Transverse colon (tissue), 4 donors: ENCODE results near the gene HSPA4. TPM values are rescaled to one million over a fixed set of nuclear protein-coding genes. Genes with fewer than 3 reads are reported as not detected.

Source experiments
- DNase-seq: peaks from one replicate; pipeline ENCODE4 v3.0.0-alpha.2; 2019
- H3K27ac ChIP-seq, 4 donors: fragments of 200-600 bp; sonication (generic); 2 replicates each; pipeline ENCODE4 v1.5.1; 2016 to 2018; ENCODE audit warnings: inconsistent platforms in 4 of 4
- H3K27me3 ChIP-seq: fragments of 200-600 bp; sonication (generic); 2 replicates; pipeline ENCODE4 v1.5.1; 2017; ENCODE audit warnings: inconsistent platforms
- H3K36me3 ChIP-seq, 4 donors: fragments of 200-600 bp; sonication (generic); 2 replicates each; pipeline ENCODE4 v1.5.1; 2017 to 2019; ENCODE audit warnings: inconsistent platforms in 4 of 4
- H3K4me1 ChIP-seq, 4 donors: fragments of 200-600 bp; sonication (generic); 2 replicates each; pipeline ENCODE4 v1.5.1; 2017 to 2020; ENCODE audit warnings: inconsistent platforms in 4 of 4
- H3K4me3 ChIP-seq, 4 donors: fragments of 200-600 bp; sonication (generic); 1 replicate in 1 of 4; 2 replicates in 3 of 4; pipeline versions ENCODE4 v1.5.1 to v1.6.1; 2017 to 2019; ENCODE audit warnings: inconsistent platforms in 4 of 4
- H3K9me3 ChIP-seq, 2 donors: fragments of 200-600 bp; sonication (generic); 2 replicates each; pipeline ENCODE4 v1.5.1; 2017 to 2019; ENCODE audit warnings: inconsistent platforms in 2 of 2
- CTCF ChIP-seq, 5 experiments: fragments of 200-600 bp in 3 of 5; fragments of 450-650 bp in 2 of 5; sonication (generic) in 3 of 5; IDR thresholded peaks; 1 replicate in 2 of 5; 2 replicates in 3 of 5; pipeline ENCODE4 v1.5.1; 2016 to 2017; ENCODE audit warnings: antibody characterized with exemption in 5 of 5, inconsistent platforms in 3 of 5, mild to moderate bottlenecking in 2 of 5, moderate library complexity in 1 of 5
- EP300 ChIP-seq: sonication (generic); formaldehyde crosslinking; IDR thresholded peaks from one replicate; pipeline ENCODE4 v1.6.1; 2017; ENCODE audit warnings: antibody characterized with exemption, low read depth
- POLR2A ChIP-seq: fragments of 450-650 bp; IDR thresholded peaks from one replicate; pipeline ENCODE4 v1.6.1; 2016; ENCODE audit warnings: antibody characterized with exemption, mild to moderate bottlenecking, moderate library complexity
- POLR2AphosphoS5 ChIP-seq, 3 donors: sonication (generic); formaldehyde crosslinking; IDR thresholded peaks; one replicate each; pipeline ENCODE4 v1.6.1; 2016; ENCODE audit warnings: antibody characterized with exemption in 3 of 3
- WGBS, 2 donors: methylation state at CpG; one replicate each; pipeline ENCODE4 v1.1.5; 2018; ENCODE audit warnings: low coverage in 1 of 2; 5-methylcytosine and 5-hydroxymethylcytosine counted together
- in situ Hi-C, 4 donors: fragments of 200-750 bp; cut with MboI; loops; one replicate each; pipeline versions ENCODE4 v1.15.0 to v1.15.1; 2017; ENCODE audit warnings: low sequenced_read_pairs in 3 of 4, low pct_ligation_motif_present in 1 of 4, low pct_unique_long_range_greater_than_20kb in 1 of 4
- intact Hi-C: fragments of 100-400 bp; cut with DNase I; formaldehyde crosslinking; loops from one replicate; pipeline ENCODE4 v1.15.1; 2023; ENCODE audit warnings: low total_unique reads
- total RNA-seq, 4 donors: library from RNA; depleted of rRNA; stranded (reverse); fragments of >200 nt; gene quantifications; one replicate each; pipeline ENCODE4 v1.1.0, GENCODE V29; 2016

Gene HSPA4
- total RNA-seq, 4 donors from 2014 or later = 34.4 to 52.5 (median 46.5) TPM

GRCh38 chr5:133145436-133146170 is 93.8 kb downstream of the HSPA4 start:
- in situ Hi-C loops (no loop called here), intact Hi-C loops (no loop called here)
- Histone ChIP-seq H3K9me3 (no peaks in the 10 kb centered on the region), H3K27ac (no peak overlapping the region), H3K4me3 (no peak overlapping the region), H3K36me3 (no peaks in the 10 kb centered on the region), H3K4me1 (no peaks in the 10 kb centered on the region), H3K27me3 (no peaks in the 10 kb centered on the region)
- TF ChIP-seq POLR2A (no peak), EP300 (no peak), POLR2AphosphoS5 (IDR thresholded peaks at IDR 0.05) (no peak)
- no peak for DNase-seq
- WGBS, 2 donors = 80 to 89% methylated on average over 8 to 11 of the region's 11 CpGs

GRCh38 chr5:133147411-133147810 is 95.6 kb downstream of the HSPA4 start:
- H3K27ac ChIP-seq = no peak overlapping the region
- H3K27me3 ChIP-seq = no peaks in the 10 kb centered on the region
- 46 to 100% methylated on average over 1 to 7 of the region's 7 CpGs for WGBS, 2 donors
- H3K36me3 ChIP-seq = no peaks in the 10 kb centered on the region
- in situ Hi-C loops (no loop called here), intact Hi-C loops (no loop called here)
- H3K4me3 ChIP-seq = no peak overlapping the region
- no peaks in the 10 kb centered on the region for H3K9me3 ChIP-seq
- no peak for DNase-seq
- no peaks in the 10 kb centered on the region for H3K4me1 ChIP-seq
- TF ChIP-seq EP300 = no peak
- TF ChIP-seq CTCF (IDR thresholded peaks at IDR 0.05) = no peak
- no peak for TF ChIP-seq POLR2A
- no peak for TF ChIP-seq POLR2AphosphoS5 (IDR thresholded peaks at IDR 0.05)

- no peak for DNase-seq
- H3K27ac ChIP-seq = no peak overlapping the region
- TF ChIP-seq POLR2A (no peak), CTCF (IDR thresholded peaks at IDR 0.05) (no peak)
- no peaks in the 10 kb centered on the region for H3K27me3 ChIP-seq
- 85% methylated on average over 7 of the region's 7 CpGs; no CpG with 5 or more reads in 1 of the 2 donors for WGBS, 2 donors
- H3K4me3 ChIP-seq = no peak overlapping the region
- in situ Hi-C loops = no loop called here
- H3K36me3 ChIP-seq = no peaks in the 10 kb centered on the region
- intact Hi-C loops = no loop called here
- H3K4me1 ChIP-seq = no peaks in the 10 kb centered on the region
- H3K9me3 ChIP-seq = no peaks in the 10 kb centered on the region
Observed at GRCh38 chr5:133147815-133148567, 96.2 kb downstream of the HSPA4 start.

- H3K27me3 ChIP-seq = no peaks in the 10 kb centered on the region
- no peaks in the 10 kb centered on the region for H3K9me3 ChIP-seq
- no peak overlapping the region for H3K4me3 ChIP-seq
- 87% methylated on average over 4 of the region's 4 CpGs; no CpG with 5 or more reads in 1 of the 2 donors for WGBS, 2 donors
- intact Hi-C loops (no loop called here), in situ Hi-C loops (no loop called here)
- no peak for TF ChIP-seq POLR2AphosphoS5 (IDR thresholded peaks at IDR 0.05)
- TF ChIP-seq CTCF (IDR thresholded peaks at IDR 0.05) = no peak
- TF ChIP-seq EP300 = no peak
- no peak for TF ChIP-seq POLR2A
- H3K36me3 ChIP-seq = no peaks in the 10 kb centered on the region
- DNase-seq = no peak
- no peak overlapping the region for H3K27ac ChIP-seq
- H3K4me1 ChIP-seq = no peaks in the 10 kb centered on the region
Observed at GRCh38 chr5:133149345-133149744, 97.5 kb downstream of the HSPA4 start.
